ENCODE measurements around the gene MTX2. TPM values are rescaled to one million over a fixed set of nuclear protein-coding genes. Genes with fewer than 3 reads are reported as not detected.

MTX2 gene
- total RNA-seq, 1 experiment from 2014 or later, result 33.7 TPM

DNA sequence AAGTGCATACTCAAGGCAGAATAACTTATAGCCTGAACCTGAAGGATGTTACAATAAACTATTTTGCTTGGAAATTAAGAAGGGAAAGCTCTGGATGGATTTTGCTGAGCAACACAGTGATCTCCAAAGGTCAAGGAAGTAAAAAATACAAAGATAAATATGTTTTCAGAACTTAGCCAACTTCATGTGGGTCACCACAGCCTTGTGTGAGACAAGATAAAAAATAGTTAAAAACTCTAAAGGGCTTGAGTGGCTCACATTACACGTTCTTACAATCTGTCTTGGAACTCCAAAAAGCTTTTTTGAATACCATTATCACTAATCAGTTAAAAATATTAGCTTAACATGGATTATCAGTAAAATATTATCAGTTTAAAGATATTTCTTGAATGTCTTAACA is 28.9 kb upstream of the MTX2 start:
- TF ChIP-seq, protein P1, sequence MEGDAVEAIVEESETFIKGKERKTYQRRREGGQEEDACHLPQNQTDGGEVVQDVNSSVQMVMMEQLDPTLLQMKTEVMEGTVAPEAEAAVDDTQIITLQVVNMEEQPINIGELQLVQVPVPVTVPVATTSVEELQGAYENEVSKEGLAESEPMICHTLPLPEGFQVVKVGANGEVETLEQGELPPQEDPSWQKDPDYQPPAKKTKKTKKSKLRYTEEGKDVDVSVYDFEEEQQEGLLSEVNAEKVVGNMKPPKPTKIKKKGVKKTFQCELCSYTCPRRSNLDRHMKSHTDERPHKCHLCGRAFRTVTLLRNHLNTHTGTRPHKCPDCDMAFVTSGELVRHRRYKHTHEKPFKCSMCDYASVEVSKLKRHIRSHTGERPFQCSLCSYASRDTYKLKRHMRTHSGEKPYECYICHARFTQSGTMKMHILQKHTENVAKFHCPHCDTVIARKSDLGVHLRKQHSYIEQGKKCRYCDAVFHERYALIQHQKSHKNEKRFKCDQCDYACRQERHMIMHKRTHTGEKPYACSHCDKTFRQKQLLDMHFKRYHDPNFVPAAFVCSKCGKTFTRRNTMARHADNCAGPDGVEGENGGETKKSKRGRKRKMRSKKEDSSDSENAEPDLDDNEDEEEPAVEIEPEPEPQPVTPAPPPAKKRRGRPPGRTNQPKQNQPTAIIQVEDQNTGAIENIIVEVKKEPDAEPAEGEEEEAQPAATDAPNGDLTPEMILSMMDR (IDR thresholded peaks at IDR 0.05; ENCODE audit: insufficient read depth in 1 of 2, low read depth in 1 of 2, low read length in 1 of 2, severe bottlenecking in 1 of 2, unreplicated experiment in 1 of 2), result no peak
- ChIA-PET CTCF (no interaction called here), POLR2A (no interaction called here)
- Mint-ChIP-seq H3K4me3 (ENCODE audit: unreplicated experiment) (no peak overlapping the region), H3K27me3 (ENCODE audit: insufficient read depth, unreplicated experiment) (peaks cover 20% of the 10 kb centered on the region), H3K9me3 (ENCODE audit: unreplicated experiment) (no peaks in the 10 kb centered on the region), H3K27ac (ENCODE audit: unreplicated experiment) (no peak overlapping the region), H3K4me1 (ENCODE audit: low read depth, unreplicated experiment) (no peaks in the 10 kb centered on the region), H3K36me3 (ENCODE audit: insufficient read depth, unreplicated experiment) (no peaks in the 10 kb centered on the region)
- intact Hi-C loops (cut with micrococcal nuclease; ENCODE audit: unreplicated experiment), result no loop called here
- no peaks in the 10 kb centered on the region for H3K36me3 ChIP-seq (ENCODE audit: control insufficient read depth, insufficient read depth, low read length)
- H3K27me3 ChIP-seq (replicated peaks; ENCODE audit: control insufficient read depth, insufficient read depth, low read length), result no peaks in the 10 kb centered on the region; the same call in 1 of the 2 replicates
- no peaks in the 10 kb centered on the region for H3K4me1 ChIP-seq
- H3K4me3 ChIP-seq (ENCODE audit: low read depth, low read length), result no peak overlapping the region
- no peak for DNase-seq
- H3K9me3 ChIP-seq, result no peaks in the 10 kb centered on the region
- BruUV-seq (replicated peaks), result no TSS peak

DNA sequence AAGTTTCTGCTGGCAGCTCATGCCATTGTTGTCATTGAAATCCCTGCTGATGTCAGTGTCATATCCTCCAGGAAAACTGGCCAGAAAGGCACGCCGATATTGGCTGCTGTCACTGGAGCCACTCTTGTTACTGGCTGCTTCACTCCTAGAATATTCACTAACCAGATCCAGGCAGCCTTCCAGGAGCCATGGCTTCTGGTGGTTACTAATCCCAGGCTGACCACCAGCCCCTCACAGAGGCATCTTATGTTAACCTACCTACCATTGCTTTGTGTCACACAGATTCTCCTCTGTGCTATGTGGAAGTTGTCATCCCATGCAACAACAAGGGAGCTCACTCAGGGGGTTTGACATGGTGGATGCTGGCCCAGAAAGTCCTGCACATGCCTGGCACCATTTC is 27.0 kb upstream of the MTX2 start:
- H3K36me3 ChIP-seq (ENCODE audit: control insufficient read depth, insufficient read depth, low read length), result no peaks in the 10 kb centered on the region
- H3K27me3 ChIP-seq (replicated peaks; ENCODE audit: control insufficient read depth, insufficient read depth, low read length), result no peaks in the 10 kb centered on the region; the same call in 1 of the 2 replicates
- no TSS peak for BruUV-seq (replicated peaks)
- H3K4me3 ChIP-seq (ENCODE audit: low read depth, low read length), result no peak overlapping the region
- H3K9me3 ChIP-seq, result no peaks in the 10 kb centered on the region
- H3K4me1 ChIP-seq, result no peaks in the 10 kb centered on the region
- H3K27ac Mint-ChIP-seq (ENCODE audit: unreplicated experiment), result no peak overlapping the region
- H3K9me3 Mint-ChIP-seq (ENCODE audit: unreplicated experiment), result no peaks in the 10 kb centered on the region
- DNase-seq, result no peak
- intact Hi-C loops (cut with micrococcal nuclease; ENCODE audit: unreplicated experiment), result no loop called here
- H3K4me3 Mint-ChIP-seq (ENCODE audit: unreplicated experiment), result no peak overlapping the region
- TF ChIP-seq, protein P1 (IDR thresholded peaks at IDR 0.05; ENCODE audit: insufficient read depth in 1 of 2, low read depth in 1 of 2, low read length in 1 of 2, severe bottlenecking in 1 of 2, unreplicated experiment in 1 of 2), result no peak
- H3K36me3 Mint-ChIP-seq (ENCODE audit: insufficient read depth, unreplicated experiment), result no peaks in the 10 kb centered on the region
- CTCF ChIA-PET, result no interaction called here
- POLR2A ChIA-PET, result no interaction called here
- H3K4me1 Mint-ChIP-seq (ENCODE audit: low read depth, unreplicated experiment), result no peaks in the 10 kb centered on the region
- H3K27me3 Mint-ChIP-seq (ENCODE audit: insufficient read depth, unreplicated experiment), result peaks cover 20% of the 10 kb centered on the region

DNA sequence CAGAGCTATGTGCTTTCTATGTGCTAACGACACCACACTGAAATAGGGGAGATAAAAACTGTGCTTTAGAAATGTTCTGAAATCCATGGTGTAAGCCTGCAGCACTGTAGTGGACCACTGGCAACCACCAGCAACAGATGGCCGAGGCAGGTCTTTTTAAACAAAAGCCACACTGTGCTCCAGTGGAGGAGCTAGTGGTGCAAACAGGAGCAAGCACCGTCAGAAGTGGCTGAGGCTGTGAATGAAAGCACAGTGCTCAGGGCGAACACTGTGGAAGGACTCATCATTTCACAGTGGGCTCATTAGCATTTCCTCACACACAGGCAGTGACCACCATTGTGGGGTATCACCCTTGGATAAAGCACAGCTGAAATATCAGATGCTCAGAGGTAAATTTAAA is 22.9 kb upstream of the MTX2 start:
- no peak for DNase-seq
- POLR2A ChIA-PET, result no interaction called here
- intact Hi-C loops (cut with micrococcal nuclease; ENCODE audit: unreplicated experiment), result no loop called here

More for the DNA sequence above, 22.9 kb upstream of the MTX2 start:
- TF ChIP-seq, protein P1 (IDR thresholded peaks at IDR 0.05; ENCODE audit: insufficient read depth in 1 of 2, low read depth in 1 of 2, low read length in 1 of 2, severe bottlenecking in 1 of 2, unreplicated experiment in 1 of 2), result no peak
- CTCF ChIA-PET, result interaction anchor here (1.2 kb wide), 1 partner anchor 209 kb away, joined by 3 read pairs; no protein-coding TSS in a partner anchor
- Mint-ChIP-seq H3K4me1 (ENCODE audit: low read depth, unreplicated experiment) (no peaks in the 10 kb centered on the region), H3K36me3 (ENCODE audit: insufficient read depth, unreplicated experiment) (no peaks in the 10 kb centered on the region), H3K27ac (ENCODE audit: unreplicated experiment) (no peak overlapping the region), H3K4me3 (ENCODE audit: unreplicated experiment) (no peak overlapping the region), H3K9me3 (ENCODE audit: unreplicated experiment) (no peaks in the 10 kb centered on the region), H3K27me3 (ENCODE audit: insufficient read depth, unreplicated experiment) (peaks cover 10% of the 10 kb centered on the region)
- no peaks in the 10 kb centered on the region for H3K9me3 ChIP-seq
- no peaks in the 10 kb centered on the region for H3K36me3 ChIP-seq (ENCODE audit: control insufficient read depth, insufficient read depth, low read length)
- H3K4me1 ChIP-seq, result no peaks in the 10 kb centered on the region
- no peaks in the 10 kb centered on the region for H3K27me3 ChIP-seq (replicated peaks; ENCODE audit: control insufficient read depth, insufficient read depth, low read length)
- BruUV-seq (replicated peaks), result no TSS peak
- no peak overlapping the region for H3K4me3 ChIP-seq (ENCODE audit: low read depth, low read length)

Measured in Caco-2 (cell line).